ENCODE measurements around the gene PITPNM3.

The PITPNM3 gene

GRCh38 chr17:6480303-6480675 lies 76.1 kb downstream of the PITPNM3 start:
- H3K9me3 Mint-ChIP-seq: no peaks in the 10 kb centered on the region
- peaks cover 25% of the 10 kb centered on the region for H3K4me1 Mint-ChIP-seq

GRCh38 chr17:6479622-6480302 lies 76.6 kb downstream of the PITPNM3 start:
- Mint-ChIP-seq H3K36me3 (ENCODE audit: low read depth) (no peaks in the 10 kb centered on the region), H3K4me1 (peaks cover 29% of the 10 kb centered on the region), H3K4me3 (no peak overlapping the region), H3K9me3 (no peaks in the 10 kb centered on the region), H3K27me3 (ENCODE audit: low read depth) (peaks cover 8% of the 10 kb centered on the region), H3K27ac (no peak overlapping the region)
- no peak for TF ChIP-seq CTCF (IDR thresholded peaks at IDR 0.05; ENCODE audit: unreplicated experiment in 3 of 3)

More at GRCh38 chr17:6480303-6480675, 76.1 kb downstream of the PITPNM3 start:
- H3K27ac Mint-ChIP-seq: no peak overlapping the region
- TF ChIP-seq CTCF (IDR thresholded peaks at IDR 0.05; ENCODE audit: unreplicated experiment in 3 of 3): no peak
- no peaks in the 10 kb centered on the region for H3K36me3 Mint-ChIP-seq (ENCODE audit: low read depth)
- H3K27me3 Mint-ChIP-seq (ENCODE audit: low read depth): peaks cover 12% of the 10 kb centered on the region
- H3K4me3 Mint-ChIP-seq: no peak overlapping the region

- no peak overlapping the region for H3K27ac Mint-ChIP-seq
- TF ChIP-seq CTCF (IDR thresholded peaks at IDR 0.05; ENCODE audit: unreplicated experiment in 3 of 3): no peak
- no peak overlapping the region for H3K4me3 Mint-ChIP-seq
- H3K4me1 Mint-ChIP-seq: peaks cover 29% of the 10 kb centered on the region
- H3K36me3 Mint-ChIP-seq (ENCODE audit: low read depth): no peaks in the 10 kb centered on the region
- no peaks in the 10 kb centered on the region for H3K9me3 Mint-ChIP-seq
- peaks cover 7% of the 10 kb centered on the region for H3K27me3 Mint-ChIP-seq (ENCODE audit: low read depth)
Observed at GRCh38 chr17:6478486-6478885, 77.9 kb downstream of the PITPNM3 start.

- no peak overlapping the region for H3K4me3 Mint-ChIP-seq
- peaks cover 35% of the 10 kb centered on the region for H3K4me1 Mint-ChIP-seq
- no peak overlapping the region for H3K27ac Mint-ChIP-seq
- H3K36me3 Mint-ChIP-seq (ENCODE audit: low read depth): no peaks in the 10 kb centered on the region
- no peaks in the 10 kb centered on the region for H3K9me3 Mint-ChIP-seq
- peaks cover 3% of the 10 kb centered on the region for H3K27me3 Mint-ChIP-seq (ENCODE audit: low read depth)
- TF ChIP-seq CTCF (IDR thresholded peaks at IDR 0.05; ENCODE audit: unreplicated experiment in 3 of 3): no peak
Observed at GRCh38 chr17:6477831-6478383, 78.4 kb downstream of the PITPNM3 start.

- peaks cover 3% of the 10 kb centered on the region for H3K27me3 Mint-ChIP-seq (ENCODE audit: low read depth)
- no peak overlapping the region for H3K4me3 Mint-ChIP-seq
- no peaks in the 10 kb centered on the region for H3K9me3 Mint-ChIP-seq
- no peak for TF ChIP-seq CTCF (IDR thresholded peaks at IDR 0.05; ENCODE audit: unreplicated experiment in 3 of 3)
- no peaks in the 10 kb centered on the region for H3K36me3 Mint-ChIP-seq (ENCODE audit: low read depth)
- no peak overlapping the region for H3K27ac Mint-ChIP-seq
- peaks cover 41% of the 10 kb centered on the region for H3K4me1 Mint-ChIP-seq
Observed at GRCh38 chr17:6476810-6477179, 79.6 kb downstream of the PITPNM3 start.

Measured in nephron (organoid).